Left forelimb (tissue), 1 donor: ENCODE measurements around the gene KCTD1.

Experiments
- DNase-seq: peaks from one replicate; pipeline ENCODE4 v3.0.0-alpha.2; 2018; ENCODE audit warnings: low spot score

Gene KCTD1

DNA sequence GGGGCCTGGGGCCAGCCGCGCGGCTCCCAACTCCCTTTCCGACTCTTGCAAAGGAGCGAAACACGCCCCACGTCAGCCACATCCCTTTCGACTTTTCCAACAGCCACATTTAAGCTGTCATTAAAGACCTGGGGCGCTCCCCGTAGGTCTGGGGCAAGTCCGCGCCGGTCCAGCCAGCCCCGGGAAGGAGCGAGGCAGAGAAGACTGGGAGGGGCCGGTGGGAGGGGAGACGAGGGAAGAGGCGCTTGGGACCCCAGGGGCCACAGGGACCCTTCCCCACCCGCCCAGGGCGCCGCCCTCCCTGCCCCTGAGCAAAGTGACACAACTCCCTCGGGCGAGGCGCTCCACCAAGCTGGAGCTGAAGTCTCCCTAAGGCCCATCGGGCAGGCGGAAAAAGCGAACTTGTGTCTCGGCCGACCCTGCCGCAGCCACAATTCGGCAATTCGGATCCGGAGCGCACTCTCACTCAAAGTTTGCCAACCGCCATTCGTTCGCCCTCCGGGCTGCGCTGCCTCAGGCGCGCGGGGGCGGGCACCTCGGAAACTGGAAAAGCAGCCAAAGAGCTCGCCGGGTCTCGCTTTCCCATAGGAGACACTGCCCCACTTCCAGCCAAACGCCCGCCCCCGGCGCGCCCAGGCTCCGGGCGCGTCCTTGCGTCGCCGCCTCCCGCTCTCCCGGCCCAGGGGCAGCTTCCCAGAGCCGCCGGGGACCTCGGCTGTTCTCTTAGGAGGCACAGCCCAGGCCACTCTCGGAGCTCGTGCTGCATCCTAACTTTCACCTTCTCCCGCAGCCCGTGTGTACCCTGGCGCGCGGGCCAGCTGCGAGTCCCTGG lies 1.1 kb upstream of the KCTD1 start:
- peak; percentile 76 for DNase-seq

DNA sequence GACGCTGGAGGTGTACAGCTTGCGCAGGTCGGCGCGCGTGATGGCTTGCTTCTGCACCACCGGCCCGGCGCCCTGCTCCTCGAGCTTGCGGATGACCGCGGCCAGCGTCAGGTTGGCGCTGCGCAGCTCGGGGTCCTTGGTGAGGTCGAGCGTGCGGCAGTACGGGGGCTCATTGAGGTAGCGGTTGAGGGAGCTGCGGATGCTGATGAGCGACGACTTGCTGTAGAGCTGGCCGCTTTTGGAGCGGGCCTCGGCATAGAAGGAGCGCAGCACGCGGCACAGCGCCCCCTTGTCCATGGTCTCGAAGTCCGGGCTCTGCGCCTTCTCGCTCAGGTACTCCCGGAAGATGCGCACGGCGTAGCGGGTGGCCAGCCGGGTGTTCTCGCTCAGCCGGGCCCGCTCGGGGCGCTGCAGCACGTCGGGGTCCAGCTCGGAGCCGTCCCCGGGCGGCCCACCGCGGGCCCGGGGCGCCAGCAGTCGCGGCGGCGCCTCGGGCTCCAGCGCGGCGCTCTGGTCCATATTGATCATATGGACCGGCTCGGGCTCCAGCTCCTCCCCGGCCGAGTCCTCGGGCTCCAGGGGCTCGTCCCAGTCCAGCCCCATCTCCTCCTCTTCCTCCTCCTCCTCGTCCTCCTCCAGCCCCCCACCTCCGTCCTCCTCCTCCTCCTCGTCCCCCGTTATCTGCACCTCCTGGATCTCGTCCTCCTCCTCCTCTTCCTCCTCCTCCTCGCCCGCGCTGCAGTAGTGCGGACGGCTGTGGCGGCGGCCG lies 523 bp downstream of the KCTD1 start:
- peak; percentile 84 for DNase-seq

DNA sequence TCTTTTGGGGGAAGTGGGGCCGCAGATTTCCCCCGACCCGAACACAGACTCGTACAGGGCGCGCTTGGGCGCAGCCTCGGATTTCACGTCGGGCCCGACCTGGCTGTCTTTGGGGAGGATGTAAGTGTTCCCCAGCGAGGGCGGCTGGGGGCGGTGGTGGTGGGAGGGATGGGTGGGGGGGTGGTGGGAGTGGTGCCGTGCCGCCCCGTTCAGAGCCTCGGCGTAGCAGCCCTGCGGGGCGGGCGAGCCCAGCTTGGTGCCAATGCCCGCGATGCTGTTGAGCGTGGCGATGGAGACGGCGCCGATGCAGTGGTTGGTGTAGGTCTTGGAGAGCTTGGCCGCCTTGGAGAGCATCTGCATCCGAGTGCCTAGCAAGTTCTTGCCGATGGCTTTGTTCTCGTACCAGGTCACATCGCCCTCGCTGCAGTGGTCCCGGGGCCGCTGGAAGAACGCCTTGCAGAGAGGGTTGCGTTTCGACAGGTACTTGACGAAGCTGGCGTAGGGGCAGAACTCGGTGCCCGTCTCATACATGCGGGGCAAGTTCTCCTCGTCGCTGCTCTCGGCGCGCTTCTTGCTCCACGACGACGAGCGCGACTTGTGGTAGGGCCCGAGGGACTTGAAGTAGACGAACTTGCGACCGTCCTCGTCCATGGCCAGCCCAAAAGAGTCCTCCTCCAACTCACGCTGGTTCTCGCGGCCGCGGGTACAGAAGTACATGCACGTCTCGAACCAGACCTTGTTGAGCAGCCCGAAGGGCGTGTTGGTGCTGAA lies 1.3 kb downstream of the KCTD1 start:
- DNase-seq, result no peak

DNA sequence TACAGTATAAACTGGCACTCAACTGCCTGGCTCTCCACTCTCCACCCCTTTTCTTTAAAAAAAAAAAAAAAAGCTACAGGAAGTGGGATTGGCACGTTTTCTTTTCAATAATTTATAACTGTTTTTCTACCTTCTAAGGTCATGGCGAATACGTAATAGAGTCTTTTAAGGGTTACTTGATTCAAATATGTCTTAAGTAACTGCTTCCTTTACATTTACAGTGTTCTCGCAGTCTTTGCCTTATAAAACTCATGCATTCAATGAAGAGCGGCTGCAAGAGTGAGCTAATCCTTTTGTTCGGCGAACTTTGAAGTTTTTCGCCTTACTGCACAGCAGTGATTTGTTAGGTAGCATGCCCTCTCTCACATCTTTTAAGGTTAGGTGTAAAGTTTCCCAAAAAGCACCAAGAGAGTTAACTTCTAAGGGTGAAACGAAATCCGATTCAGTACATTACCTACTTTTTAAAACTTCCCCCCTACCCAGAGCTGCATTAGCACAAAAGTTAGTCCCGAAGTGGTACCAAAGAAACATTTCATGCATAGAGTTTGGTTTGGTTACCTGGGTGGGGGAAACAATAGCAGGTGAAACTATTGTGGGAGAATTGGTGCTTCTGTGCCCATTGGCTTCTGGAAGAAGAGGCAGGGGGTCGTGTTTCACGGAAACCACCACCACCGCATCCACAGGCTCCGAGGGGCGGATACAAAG lies 2.0 kb downstream of the KCTD1 start:
- DNase-seq, result no peak

DNA sequence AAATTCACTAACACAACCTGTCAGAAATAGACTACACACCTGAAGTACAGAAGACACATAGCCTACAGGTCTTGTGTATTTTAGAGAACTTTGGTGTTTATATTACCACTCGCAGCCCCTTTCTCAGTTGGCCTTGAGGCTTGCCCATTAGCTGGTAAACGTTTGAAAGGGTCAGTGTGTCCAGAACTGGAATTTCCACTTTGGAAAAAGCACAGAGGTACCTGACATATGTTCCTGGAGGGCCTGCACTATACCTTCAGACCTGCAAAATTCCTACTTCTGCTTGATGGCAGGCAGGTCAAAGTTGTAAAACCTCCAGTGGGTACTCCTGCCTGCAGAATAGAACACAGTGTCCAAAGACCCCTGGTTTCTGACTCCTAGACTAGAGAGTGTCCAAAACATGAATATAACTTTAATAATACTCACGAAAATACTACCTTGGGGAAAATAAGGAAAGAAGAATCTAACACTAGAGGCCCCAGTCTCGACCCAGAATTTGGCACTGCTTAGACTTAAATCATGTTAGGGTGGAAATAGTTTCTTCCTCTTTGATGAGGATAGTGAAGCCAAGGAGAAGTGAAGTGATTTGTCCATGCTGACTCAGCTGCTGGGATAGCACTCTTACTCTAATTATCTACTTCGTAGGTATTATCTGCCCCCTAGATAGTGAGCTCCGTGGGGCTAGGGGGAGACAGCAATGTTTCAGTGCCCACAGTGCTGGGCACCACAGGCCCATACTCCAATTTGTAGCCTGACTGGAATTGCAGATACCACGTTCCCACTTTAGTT lies 2.8 kb downstream of the KCTD1 start:
- DNase-seq, result no peak

DNA sequence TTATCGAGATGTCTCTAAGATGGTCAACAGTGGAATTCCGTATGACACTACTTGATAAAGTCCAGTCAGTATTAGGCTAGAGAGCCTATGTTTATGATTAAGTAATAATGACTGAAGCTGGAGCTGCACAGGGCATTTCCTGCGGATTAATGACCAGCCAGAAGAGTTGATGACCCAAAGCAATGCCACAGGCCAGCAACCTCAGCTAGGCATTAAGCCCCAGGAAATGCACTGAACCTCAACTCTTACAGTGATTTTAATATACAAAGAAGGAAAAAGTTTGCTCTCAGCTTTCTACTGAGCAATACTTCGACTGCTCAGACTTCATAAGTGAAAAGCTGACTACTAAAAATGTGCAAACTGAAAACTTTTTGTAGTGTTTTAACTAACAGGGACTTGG lies 3.9 kb downstream of the KCTD1 start:
- DNase-seq, result no peak

DNA sequence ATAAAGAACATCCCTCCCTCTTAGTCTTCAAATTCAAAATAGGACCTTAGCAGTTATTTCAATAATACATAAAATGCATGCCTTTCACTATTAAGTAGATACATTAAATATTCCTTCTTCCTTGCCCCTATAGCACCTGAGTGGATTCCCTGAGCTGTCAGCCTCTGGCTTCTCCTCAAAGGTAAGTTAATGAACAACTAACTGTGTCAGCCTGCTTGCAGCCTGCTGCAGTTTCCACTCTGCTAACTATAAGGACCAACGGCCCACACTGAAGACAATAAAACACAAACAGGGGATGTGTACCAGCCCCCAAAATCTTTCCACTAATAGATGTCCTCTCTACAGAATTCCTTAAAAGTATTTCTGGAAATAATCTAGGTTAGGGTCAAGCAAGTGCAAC lies 5.0 kb downstream of the KCTD1 start:
- no peak for DNase-seq

DNA sequence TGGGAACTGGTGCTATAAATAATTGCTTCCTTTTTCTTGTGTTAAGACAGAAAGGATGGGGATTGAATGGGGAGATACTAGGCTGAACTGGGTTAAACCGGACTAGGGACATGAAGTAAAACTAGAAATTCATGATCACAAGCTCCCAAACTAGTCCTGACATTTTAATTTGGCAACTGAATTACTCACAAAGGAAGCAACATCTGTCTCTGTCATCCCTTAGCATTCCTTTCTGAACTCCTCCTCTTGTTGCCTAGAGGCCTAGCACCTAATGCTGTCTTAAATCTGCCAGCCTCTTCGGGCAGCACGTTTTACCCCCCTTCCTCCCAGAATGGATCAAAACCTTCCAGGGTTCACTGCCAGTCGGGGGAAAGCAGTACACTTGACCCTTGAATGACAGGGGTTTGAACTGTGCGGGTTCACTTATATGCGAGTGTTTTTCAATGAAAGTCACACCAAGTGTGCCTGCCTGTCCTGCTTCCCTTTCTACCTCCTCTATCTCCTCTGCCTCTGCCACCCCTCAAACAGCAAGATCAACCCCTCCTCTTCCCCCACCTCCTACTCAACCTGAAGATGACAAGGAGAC lies 8.2 kb downstream of the KCTD1 start:
- no peak for DNase-seq

DNA sequence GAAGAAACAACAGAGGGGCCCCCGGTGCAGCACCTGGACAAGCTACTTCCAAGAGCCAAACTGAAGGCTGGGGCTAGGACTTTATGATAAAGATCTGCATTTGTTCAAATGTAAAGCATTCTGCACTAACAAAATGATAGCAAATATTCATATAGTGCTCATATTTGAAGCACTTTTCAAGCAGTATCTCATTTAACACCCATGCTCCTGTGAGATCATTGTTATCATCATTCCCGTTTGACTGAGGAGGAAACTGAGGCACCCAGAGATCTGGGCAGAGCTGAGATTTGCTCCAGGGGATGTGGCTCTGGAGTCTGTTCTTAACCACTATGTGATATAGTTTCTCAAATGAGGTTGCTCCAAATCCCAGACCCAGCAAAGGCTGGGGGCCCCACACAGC lies 9.8 kb downstream of the KCTD1 start:
- DNase-seq, result no peak

DNA sequence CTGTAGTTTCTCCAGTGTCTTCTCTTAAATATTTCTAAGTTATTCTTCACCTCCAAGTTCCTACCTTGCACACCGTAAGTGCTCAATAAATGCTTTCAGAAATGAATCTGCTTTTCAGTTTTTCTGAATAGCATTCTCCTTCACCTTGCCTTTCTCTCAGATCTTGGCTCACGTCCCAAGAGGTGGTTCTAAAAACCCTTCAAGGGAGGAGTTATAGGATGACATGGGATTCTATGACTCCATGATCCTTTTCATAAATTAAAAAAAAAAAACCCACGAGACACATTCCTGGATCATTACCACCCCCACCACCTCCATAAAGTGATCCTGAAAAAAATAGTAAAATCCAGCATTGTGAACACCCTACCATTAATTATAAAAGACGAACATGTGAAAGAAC lies 11.7 kb downstream of the KCTD1 start:
- no peak for DNase-seq

DNA sequence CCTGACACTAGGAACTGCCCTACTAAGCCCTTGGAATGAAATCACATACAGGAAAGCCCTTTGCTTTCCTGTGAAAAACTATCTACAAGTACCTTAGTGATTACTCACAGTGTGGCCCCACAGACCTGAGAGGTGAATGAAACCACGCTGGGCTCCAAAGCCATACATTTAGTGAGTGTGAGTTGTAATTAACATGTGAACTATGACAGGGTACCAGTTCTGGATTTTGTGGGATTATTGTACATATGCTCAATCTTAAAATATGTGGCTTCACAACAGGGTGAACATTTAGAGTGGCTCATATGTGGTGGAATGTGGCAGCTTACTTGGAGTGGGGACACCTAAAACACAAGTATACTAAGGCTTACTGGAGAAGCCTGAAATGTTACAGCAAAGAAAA lies 12.3 kb downstream of the KCTD1 start:
- no peak for DNase-seq

DNA sequence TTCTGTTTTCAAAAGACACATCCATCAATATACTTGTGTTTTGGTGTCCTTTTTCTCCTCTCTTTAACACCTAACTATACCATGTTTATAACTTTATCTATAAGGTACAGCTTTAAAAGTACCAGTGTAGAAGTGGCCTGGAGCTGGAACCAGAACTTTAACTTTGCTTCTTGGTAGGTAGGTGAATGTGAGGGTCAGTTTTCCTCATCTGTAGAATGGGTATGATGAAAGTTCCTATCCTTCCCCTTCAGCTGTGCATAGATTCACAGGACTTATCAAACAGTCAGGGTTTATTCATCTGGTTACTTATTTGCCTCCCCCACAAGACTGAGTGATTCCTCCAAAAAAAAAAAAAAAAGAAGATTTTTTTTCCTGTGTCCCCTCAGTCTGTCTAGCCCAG lies 12.7 kb downstream of the KCTD1 start:
- no peak for DNase-seq

DNA sequence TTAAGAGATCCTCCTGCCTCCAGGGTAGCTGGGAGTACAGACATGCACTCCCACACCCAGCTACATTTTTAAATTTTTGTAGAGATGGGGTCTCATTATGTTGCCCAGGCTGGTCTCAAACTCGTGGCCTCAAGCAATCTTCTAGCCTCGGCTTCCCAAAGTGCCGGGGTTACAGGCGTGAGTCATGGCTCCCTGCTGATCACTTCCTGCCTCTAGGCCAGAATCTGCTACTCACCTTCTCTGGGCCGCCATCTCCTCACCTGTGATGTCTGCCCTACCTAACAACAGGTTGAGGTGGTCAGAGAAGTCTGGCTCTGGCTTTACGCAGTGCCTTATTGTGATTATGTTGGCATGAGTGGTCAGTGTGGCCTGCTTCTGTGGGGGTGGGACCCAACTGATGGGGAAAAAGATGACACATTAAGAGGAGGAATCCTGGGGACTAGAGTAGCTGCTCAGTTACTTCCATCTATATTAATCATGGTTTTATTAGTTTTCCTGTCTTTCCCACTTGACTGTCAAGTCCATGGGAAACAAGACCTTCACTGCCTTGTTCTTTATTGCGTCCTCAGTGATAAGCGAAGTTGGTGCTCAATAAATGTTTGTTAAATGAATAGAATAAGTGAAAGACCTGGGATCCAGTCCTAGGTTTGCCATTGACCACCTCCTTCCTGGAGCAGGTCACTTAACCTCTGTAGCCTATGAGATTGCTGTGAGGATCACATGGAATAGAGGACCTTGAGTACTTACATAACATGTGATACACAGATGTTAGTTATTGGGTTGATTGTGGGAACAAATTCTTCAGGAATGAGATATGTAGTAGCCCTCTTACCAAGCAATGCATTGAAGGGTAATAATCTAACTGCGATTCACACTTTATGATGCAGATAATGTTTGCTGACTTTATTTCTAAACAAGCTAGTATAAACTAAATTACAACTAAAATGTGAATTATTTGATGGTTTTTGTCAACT lies 15.7 kb downstream of the KCTD1 start:
- no peak for DNase-seq

DNA sequence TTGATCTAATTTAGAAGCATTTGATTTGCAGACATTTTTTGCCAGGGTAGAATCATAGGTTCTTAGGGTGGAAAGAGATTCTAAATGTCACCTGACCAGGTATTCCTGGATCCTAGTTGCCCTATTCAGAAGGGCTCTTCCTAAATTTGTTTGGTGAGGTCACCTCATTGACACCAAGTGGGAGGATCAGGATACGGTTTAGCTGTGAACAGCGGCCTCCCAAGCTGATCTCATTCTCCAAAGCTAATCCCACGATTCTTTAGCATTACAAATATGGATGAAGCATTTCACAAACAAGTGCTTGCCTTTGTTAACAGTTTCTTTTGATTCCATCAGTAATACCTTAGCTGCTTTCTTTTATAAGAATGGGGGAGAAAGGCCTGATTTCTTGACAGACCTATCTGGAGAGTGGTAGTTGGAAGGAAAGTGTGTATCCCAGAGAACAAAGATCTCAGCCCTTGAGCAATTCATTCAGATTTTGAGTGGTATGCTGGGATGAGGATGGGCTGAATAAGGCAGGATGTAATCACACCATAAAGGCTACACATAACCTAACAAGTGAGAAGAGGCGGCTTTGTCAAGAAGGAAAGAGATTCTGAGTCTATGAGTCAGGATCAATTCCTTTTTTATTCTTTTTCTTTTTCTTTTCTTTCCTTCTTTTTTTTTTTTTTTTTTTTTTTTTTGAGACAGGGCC lies 16.6 kb downstream of the KCTD1 start:
- DNase-seq, result no peak

DNA sequence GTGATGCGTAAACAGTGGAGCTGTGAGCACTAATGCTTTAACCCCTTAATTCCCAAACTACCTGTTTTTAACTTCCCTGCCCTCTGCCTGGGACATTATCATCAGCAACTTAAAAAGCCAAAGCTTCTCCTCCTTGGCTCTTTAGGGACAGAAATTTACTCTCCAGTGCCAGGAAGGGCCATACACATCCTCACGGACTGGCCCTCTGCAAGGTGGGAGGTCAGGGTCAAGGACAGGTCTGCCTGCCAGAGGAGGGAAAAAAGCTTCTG lies 21.5 kb downstream of the KCTD1 start:
- DNase-seq, result no peak

DNA sequence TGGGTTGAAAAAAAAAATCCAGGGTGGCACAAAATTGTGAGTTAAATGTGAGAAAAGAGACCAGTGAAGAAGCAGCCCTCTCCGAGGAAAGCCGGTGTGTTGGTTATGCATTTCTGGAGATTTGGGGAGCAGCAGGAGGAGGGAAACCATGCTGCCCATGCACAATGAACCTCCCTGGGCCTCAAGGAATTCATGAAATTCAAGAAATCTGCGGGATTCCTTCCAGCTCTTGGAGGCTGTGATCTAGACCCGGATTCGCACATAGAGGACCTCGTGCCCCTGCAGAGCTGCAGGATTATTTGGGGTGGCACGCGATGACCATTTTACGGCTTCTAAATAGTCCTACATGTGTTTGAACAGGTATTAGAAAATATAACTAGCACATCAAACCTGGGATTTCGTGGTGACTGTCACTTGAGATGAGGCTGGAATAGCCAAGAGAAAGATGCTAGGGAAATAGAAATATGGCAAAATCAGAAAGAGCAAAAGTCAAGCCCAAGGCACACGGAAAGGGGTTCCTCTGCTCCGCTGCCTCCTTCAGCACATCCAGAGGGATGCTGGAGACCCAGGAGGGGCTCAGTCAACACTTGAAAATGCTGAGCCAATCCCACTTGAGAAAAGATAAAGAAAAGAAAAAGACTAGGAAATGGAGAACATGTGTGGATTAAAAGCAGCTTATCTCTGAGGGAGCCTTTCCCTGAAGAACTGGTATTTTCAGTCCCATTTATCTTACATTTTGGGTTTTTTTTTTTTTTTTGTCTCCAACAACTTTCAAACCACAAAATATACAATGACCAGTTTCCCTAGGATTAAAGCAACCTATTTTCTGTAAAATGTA lies 22.0 kb downstream of the KCTD1 start:
- DNase-seq, result no peak

DNA sequence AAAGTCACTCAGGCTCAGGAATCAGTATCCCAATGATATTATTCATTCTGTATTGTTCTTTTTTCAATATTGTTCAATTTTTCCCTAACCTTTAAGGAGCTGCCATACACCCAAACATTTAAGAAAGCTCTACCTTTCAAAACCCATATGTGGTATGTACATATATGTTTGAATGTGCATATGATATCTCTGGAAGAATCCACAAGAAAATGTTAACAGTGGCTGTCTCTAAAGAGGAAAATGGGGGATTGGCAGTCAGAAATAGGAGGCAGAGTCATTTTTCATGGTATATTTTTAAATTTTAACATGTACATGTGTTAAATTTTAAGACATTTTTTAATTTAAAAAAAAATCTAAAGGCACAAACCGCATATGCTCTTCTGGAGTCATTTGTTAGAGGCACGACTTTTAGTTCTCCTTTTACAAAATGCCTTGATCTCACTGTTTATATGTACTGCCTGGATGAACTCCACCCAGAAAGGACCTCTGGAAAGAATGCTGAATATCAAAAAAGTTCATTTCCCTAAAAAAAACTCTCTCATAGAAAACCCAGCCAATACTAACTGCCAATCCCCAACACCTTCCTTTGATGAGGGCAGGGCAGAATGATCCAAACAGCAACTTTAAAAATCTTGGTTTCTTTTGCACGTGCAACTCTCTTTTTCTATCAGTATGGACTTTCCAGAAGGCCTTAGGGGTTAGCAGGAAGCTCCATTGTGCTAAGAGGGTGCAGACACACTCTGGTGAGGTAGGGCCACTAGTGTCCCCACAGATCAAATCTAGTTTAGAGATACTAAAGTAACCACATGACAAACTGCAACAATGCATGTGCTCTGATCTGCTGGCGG lies 23.6 kb downstream of the KCTD1 start:
- no peak for DNase-seq

DNA sequence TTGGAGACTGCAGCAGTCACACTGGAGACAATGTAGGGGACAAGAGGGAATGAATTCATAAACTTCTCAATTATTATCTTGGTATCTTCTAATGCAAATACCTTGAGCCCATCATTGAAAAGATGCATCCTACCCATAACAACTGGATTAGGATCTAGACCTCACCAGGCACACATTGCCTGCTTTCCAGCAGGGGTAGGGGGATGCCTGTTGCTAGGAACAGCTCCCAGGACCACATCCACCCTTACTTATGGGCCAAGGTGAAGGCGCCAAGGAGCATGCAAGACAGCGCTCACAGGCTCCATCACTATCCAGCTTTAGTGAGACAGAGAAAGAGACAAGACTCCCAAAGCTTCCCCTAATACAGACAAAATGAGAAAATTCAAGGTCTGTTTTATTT lies 24.4 kb downstream of the KCTD1 start:
- no peak for DNase-seq
